Activated naive CD4-positive, alpha-beta T cell treated with anti-CD3 and anti-CD28 coated beads for 36 hours (primary cell): Measurements from ENCODE around the gene IMP3. TPM values are rescaled to one million over a fixed set of nuclear protein-coding genes. Genes with fewer than 3 reads are reported as not detected.
A peak's percentile ranks its signal among the peaks of the same experiment; 100 is the strongest.
"Not testable (repeated sequence)": the region's sequence is repeated elsewhere in the genome, so short reads cannot be mapped to it uniquely, and the experiment has no call there.

ENCODE experiments used
- CTCF ChIA-PET: fragments of 350-600 bp; sonication (Branson Sonifier 250); formaldehyde crosslinking; loops from one replicate; lab custom pipeline; 2021; ENCODE audit warnings: antibody characterized with exemption; lab: Charles Lee
- DNase-seq: peaks from one replicate; pipeline ENCODE4 v3.0.0-alpha.2; 2020
- H3K27ac Mint-ChIP-seq: one replicate; pipeline ENCODE4 v1.8.0; 2021; ENCODE audit warnings: mild to moderate bottlenecking, mixed read lengths
- H3K27me3 Mint-ChIP-seq: one replicate; pipeline ENCODE4 v1.8.0; 2021; ENCODE audit warnings: low read depth, mixed read lengths
- H3K36me3 Mint-ChIP-seq: one replicate; pipeline ENCODE4 v1.8.0; 2021; ENCODE audit warnings: low read depth, mixed read lengths
- H3K4me1 Mint-ChIP-seq: one replicate; pipeline ENCODE4 v1.8.0; 2021; ENCODE audit warnings: low read depth, mixed read lengths
- H3K4me3 Mint-ChIP-seq: one replicate; pipeline ENCODE4 v1.8.0; 2021; ENCODE audit warnings: mild to moderate bottlenecking, moderate library complexity, mixed read lengths
- H3K9me3 Mint-ChIP-seq: one replicate; pipeline ENCODE4 v1.8.0; 2021; ENCODE audit warnings: mixed read lengths
- intact Hi-C: fragments of 100-400 bp; cut with micrococcal nuclease; formaldehyde crosslinking; loops from one replicate; pipeline ENCODE4 v1.15.1; 2023
- total RNA-seq, 2 experiments: library from RNA; stranded (reverse); gene quantifications; one replicate each; pipeline ENCODE4 v1.2.3, GENCODE V29; 2021

Gene IMP3
- total RNA-seq, 2 experiments from 2014 or later: 46.1 to 46.8 TPM

DNA sequence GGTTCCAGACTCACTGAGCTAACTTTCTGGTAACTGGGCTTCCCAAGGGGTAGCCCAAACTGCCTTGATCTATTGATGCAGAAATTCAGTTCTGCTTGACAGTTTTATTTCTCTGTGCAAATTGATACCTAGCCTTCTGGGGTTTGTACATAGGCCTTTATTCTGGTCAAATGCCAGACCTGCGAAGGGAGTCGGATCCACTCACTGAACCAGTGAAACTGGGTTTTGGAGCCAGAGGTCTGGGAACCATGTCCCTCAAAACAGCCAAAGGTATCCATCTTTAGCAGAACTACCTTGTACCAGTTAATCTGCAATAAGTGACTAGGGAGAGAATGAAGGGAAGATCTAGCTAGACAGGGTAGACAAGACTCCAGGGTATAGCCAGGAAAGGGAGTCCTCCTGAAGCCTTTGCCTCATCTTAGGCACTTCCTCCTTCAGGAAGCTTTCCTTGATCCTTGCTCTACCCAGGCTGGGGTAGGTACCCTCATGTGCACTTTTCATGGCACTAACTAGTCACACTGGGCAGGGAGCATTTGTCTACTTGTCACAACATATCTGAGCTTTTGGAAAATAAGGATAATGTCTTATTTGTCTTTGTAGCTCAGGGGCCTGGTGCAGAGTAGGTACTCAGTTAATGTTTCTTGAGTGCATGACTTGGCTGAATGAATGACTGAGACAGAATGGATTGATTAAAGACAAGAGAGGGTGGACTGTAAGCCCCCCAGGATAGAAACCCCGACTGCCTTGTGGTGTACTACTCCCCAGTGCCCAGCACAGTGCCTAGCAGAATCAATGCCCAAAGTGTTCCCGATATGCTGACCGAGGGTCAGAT is 6.3 kb upstream of the IMP3 start:
- no peak for DNase-seq
- no peaks in the 10 kb centered on the region for H3K9me3 Mint-ChIP-seq
- intact Hi-C loops: no loop called here
- H3K4me1 Mint-ChIP-seq: peaks cover 10% of the 10 kb centered on the region
- H3K27me3 Mint-ChIP-seq: no peaks in the 10 kb centered on the region
- no peak overlapping the region for H3K27ac Mint-ChIP-seq
- peak overlapping the region; percentile 81 for H3K4me3 Mint-ChIP-seq
- no peaks in the 10 kb centered on the region for H3K36me3 Mint-ChIP-seq
- CTCF ChIA-PET: interaction anchor here (0.6 to 2.1 kb wide), 6 partner anchors 26 to 278 kb away, joined by 3 to 10 read pairs (median 3); partner anchors contain the start of genes MAN2C1 and SIN3A

- DNase-seq: no peak
- Mint-ChIP-seq H3K36me3 (peaks cover 2% of the 10 kb centered on the region), H3K4me1 (peaks cover 9% of the 10 kb centered on the region), H3K27me3 (no peaks in the 10 kb centered on the region), H3K4me3 (no peak overlapping the region), H3K9me3 (no peaks in the 10 kb centered on the region), H3K27ac (no peak overlapping the region)
- CTCF ChIA-PET: interaction anchor here (0.6 to 1.0 kb wide), 2 partner anchors 97 to 277 kb away, joined by 3 to 4 read pairs; no protein-coding TSS in a partner anchor
- intact Hi-C loops: loop anchor here (5.0 kb wide), 2 partner anchors 297 to 442 kb away; partner anchors contain the start of genes C15orf39 and NEIL1
Observed at GRCh38 chr15:75644376-75644775, 4.4 kb upstream of the IMP3 start.

DNA sequence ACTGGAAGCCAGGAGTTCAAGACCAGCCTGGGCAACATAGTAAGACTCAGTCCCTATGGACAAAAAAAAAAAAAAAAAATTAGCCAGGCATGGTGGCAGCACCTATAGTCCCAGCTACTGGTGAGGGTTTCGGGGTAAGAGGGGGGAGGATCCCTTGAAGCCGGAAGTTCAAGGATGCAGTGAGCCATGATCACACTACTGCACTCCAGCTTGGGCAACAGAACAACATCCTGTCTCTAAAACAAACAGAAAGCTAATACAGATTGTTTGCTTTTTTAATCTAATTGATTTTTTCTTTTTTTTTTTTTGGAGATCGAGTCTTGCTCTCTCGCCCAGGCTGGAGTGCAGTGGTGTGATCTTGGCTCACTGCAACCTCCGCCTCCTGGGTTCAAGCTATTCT is 1.6 kb upstream of the IMP3 start:
- Mint-ChIP-seq H3K4me1 (peaks cover 25% of the 10 kb centered on the region), H3K36me3 (peaks cover 18% of the 10 kb centered on the region), H3K27me3 (no peaks in the 10 kb centered on the region), H3K9me3 (no peaks in the 10 kb centered on the region), H3K4me3 (no peak overlapping the region), H3K27ac (no peak overlapping the region)
- intact Hi-C loops: loop anchor here (1.0 to 5.0 kb wide), 5 partner anchors 41 to 439 kb away; partner anchors contain the start of genes C15orf39, NEIL1 and PTPN9
- DNase-seq: no peak
- CTCF ChIA-PET: interaction anchor here (0.6 to 3.9 kb wide), 15 partner anchors 11 to 274 kb away, joined by 3 to 38 read pairs (median 5); partner anchors contain the start of genes MAN2C1, SIN3A and SNUPN

GRCh38 chr15:75641179-75641503 is 1.1 kb upstream of the IMP3 start:
- no peak for DNase-seq
- peak overlapping the region; percentile 95 for H3K4me3 Mint-ChIP-seq
- H3K9me3 Mint-ChIP-seq: no peaks in the 10 kb centered on the region
- intact Hi-C loops: loop anchor here (1.0 to 5.0 kb wide), 5 partner anchors 42 to 439 kb away; partner anchors contain the start of genes C15orf39, NEIL1 and PTPN9
- CTCF ChIA-PET: interaction anchor here (0.6 to 3.9 kb wide), 16 partner anchors 11 to 610 kb away, joined by 3 to 38 read pairs (median 6); partner anchors contain the start of genes MAN2C1, SIN3A and SNUPN
- H3K27me3 Mint-ChIP-seq: no peaks in the 10 kb centered on the region
- peak overlapping the region; percentile 91 for H3K27ac Mint-ChIP-seq
- peaks cover 18% of the 10 kb centered on the region for H3K36me3 Mint-ChIP-seq
- H3K4me1 Mint-ChIP-seq: peaks cover 27% of the 10 kb centered on the region

DNA sequence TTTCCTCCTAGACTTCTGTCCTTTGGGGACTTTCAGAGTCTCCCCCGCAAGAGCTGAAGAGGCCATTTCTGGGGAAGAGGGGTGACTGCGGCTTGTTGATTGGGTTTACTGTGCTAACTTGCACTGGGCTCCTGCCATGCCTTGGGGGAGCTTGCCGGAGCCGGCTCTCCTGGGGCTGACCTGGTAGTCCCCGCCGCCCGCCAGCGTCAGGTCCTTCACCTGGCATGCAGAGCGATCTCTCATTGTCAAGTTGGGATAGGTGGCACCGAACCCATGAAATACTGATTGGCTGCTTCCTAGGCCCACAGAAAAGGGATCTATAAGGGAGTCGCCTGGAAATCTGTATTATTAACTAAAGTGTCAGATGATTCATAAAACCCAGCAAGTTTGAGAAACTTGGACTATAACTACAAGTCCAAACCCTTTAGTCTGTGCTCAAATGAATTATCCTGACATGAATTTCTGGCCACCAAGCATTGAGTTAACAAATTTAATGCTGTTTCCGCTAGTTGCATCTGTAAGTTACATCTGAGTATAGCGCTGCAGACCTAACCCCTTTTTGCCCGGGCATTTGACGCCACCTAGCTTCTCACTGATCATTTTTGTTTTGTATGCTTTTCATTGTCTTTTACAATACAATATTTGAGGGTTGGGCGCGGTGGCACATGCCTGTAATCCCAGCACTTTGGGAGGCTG is 607 bp upstream of the IMP3 start:
- Mint-ChIP-seq H3K4me3 (peak overlapping the region; percentile 95), H3K36me3 (peaks cover 20% of the 10 kb centered on the region), H3K27ac (peak overlapping the region; percentile 91), H3K27me3 (no peaks in the 10 kb centered on the region), H3K9me3 (no peaks in the 10 kb centered on the region), H3K4me1 (peaks cover 30% of the 10 kb centered on the region)
- CTCF ChIA-PET: interaction anchor here (0.6 to 3.9 kb wide), 19 partner anchors 10 to 610 kb away, joined by 3 to 38 read pairs (median 4); partner anchors contain the start of genes MAN2C1, SIN3A and SNUPN
- intact Hi-C loops: loop anchor here (1.0 to 5.0 kb wide), 9 partner anchors 15 to 438 kb away; partner anchors contain the start of genes C15orf39, MAN2C1, NEIL1 and PTPN9
- peak; percentile 81 for DNase-seq

- Mint-ChIP-seq H3K4me3 (peak overlapping the region; percentile 95), H3K36me3 (peaks cover 20% of the 10 kb centered on the region), H3K9me3 (no peaks in the 10 kb centered on the region), H3K27me3 (no peaks in the 10 kb centered on the region), H3K4me1 (peaks cover 30% of the 10 kb centered on the region), H3K27ac (peak overlapping the region; percentile 91)
- DNase-seq: no peak
- intact Hi-C loops: loop anchor here (1.0 kb wide), 1 partner anchor 616 kb away; the partner anchor contains the start of gene PPCDC
- CTCF ChIA-PET: interaction anchor here (0.7 to 3.9 kb wide), 8 partner anchors 13 to 272 kb away, joined by 3 to 38 read pairs (median 6); partner anchors contain the start of genes MAN2C1 and SNUPN
Observed at GRCh38 chr15:75639191-75639708, 774 bp downstream of the IMP3 start.

DNA sequence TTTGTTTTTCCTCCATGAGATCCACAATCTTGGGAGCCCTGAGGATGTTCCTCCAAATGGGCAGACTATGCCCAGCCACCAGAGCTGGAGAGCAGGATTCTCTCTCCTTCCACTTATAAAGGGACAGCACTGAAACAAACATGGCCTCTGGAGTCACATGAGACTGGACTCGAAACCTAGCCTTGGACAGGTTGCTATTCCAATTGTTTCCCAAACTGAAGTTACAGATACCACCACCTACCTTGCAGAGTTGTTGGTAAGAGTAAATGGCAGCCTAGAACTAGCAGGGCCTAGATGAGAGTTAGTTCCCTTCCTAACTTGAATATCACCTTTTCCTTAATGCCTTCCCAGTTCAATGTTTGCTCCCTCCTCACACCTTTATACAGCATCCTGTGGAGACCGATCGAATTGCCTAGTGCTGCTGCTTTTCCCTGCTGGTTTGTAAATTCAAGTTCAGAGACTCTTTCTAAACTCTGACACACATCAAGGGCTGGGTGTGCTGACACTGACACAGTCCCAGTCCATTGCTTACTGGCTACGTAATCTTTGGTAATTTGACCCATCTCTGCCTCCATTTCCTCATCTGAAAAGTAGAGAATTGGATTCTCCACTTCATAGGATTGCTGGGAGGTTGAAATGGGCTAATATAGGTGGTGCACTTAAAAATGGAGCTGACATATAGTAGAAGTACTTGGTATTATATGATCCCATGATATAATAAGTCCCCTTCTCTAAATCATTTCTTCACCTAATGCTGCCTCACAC is 2.6 kb downstream of the IMP3 start:
- Mint-ChIP-seq H3K9me3 (no peaks in the 10 kb centered on the region), H3K4me3 (peak overlapping the region; percentile 95), H3K36me3 (peaks cover 20% of the 10 kb centered on the region), H3K27me3 (no peaks in the 10 kb centered on the region), H3K4me1 (peaks cover 30% of the 10 kb centered on the region), H3K27ac (no peak overlapping the region)
- no peak for DNase-seq
- intact Hi-C loops: no loop called here
- CTCF ChIA-PET: interaction anchor here (0.8 to 3.9 kb wide), 4 partner anchors 10 to 182 kb away, joined by 3 to 24 read pairs (median 4); partner anchors contain the start of genes SNUPN and SNX33

DNA sequence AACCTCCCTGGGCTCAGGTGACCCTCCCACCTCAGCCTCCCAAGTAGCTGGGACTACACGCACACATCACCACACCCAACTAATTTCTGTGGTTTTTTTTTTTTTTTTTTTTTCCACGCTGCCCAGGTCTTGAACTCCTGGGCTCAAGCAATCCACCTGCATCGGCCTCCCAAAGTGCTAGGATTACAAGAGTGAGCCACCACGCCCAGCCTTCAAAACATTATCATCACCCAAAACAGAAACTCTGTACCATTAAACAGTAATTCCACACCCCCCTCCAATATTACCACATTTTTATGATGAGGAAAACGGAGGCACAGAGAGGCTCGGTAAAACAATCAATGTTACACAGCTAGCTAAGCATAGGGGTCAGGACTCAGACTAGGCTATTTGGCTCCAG is 4.0 kb downstream of the IMP3 start:
- Mint-ChIP-seq H3K9me3 (no peaks in the 10 kb centered on the region), H3K27ac (no peak overlapping the region), H3K4me1 (peaks cover 29% of the 10 kb centered on the region), H3K27me3 (no peaks in the 10 kb centered on the region), H3K4me3 (no peak overlapping the region), H3K36me3 (peaks cover 20% of the 10 kb centered on the region)
- DNase-seq: no peak
- intact Hi-C loops: no loop called here
- CTCF ChIA-PET: interaction anchor here (1.4 kb wide), 1 partner anchor 9 kb away, joined by 5 read pairs; no protein-coding TSS in a partner anchor

DNA sequence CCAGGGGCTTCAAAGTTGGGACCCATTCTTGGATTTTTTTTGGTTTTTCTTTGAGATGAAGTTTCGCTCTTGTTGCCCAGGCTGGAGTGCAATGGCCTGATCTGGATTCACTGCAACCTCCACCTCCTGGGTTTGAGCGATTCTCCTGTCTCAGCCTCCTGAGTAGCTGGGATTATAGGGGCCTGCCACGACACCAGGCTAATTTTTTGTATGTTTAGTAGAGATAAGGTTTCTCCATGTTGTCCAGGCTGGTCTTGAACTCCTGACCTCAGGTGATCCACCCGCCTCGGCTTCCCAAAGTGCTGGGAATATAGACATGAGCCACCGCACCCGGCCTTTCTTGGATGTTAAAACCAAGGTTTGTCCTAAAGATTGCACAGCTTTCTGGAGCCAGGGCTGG is 6.1 kb downstream of the IMP3 start:
- CTCF ChIA-PET, H3K27me3 Mint-ChIP-seq, DNase-seq, H3K27ac Mint-ChIP-seq, intact Hi-C loops, H3K9me3 Mint-ChIP-seq, H3K4me3 Mint-ChIP-seq: not testable (repeated sequence)
- Mint-ChIP-seq H3K4me1 (peaks cover 26% of the 10 kb centered on the region), H3K36me3 (peaks cover 13% of the 10 kb centered on the region)

GRCh38 chr15:75631935-75632334 is 8.1 kb downstream of the IMP3 start:
- intact Hi-C loops: no loop called here
- Mint-ChIP-seq H3K36me3 (peaks cover 2% of the 10 kb centered on the region), H3K4me1 (peaks cover 15% of the 10 kb centered on the region), H3K9me3 (no peaks in the 10 kb centered on the region), H3K4me3 (no peak overlapping the region), H3K27me3 (no peaks in the 10 kb centered on the region), H3K27ac (no peak overlapping the region)
- no peak for DNase-seq
- CTCF ChIA-PET: interaction anchor here (0.6 to 1.1 kb wide), 2 partner anchors 16 to 264 kb away, joined by 3 read pairs; partner anchors contain the start of genes MAN2C1 and SNX33
